NCI-H128 (cell line): ENCODE results near the gene PFN3.

ENCODE experiments used
- DNase-seq: peaks from one replicate; lab custom pipeline; 2025; ENCODE audit not compliant: unreplicated experiment; lab: John Stamatoyannopoulos, UW

The PFN3 gene

GRCh38 chr5:177438468-177438867 lies 38.0 kb upstream of the PFN3 start:
- no peak for DNase-seq

- no peak for DNase-seq
These were observed 37.2 kb upstream of the PFN3 start for GRCh38 chr5:177437623-177438022.

- no peak for DNase-seq
These were observed 35.5 kb upstream of the PFN3 start for GRCh38 chr5:177435847-177436536.

- no peak for DNase-seq
These were observed 34.7 kb upstream of the PFN3 start for GRCh38 chr5:177434942-177435738.

GRCh38 chr5:177434437-177434836 lies 34.0 kb upstream of the PFN3 start:
- no peak for DNase-seq

- DNase-seq = no peak
These were observed 33.3 kb upstream of the PFN3 start for GRCh38 chr5:177433658-177434217.

GRCh38 chr5:177432839-177433657 lies 32.6 kb upstream of the PFN3 start:
- no peak for DNase-seq

- DNase-seq = no peak
These were observed 31.8 kb upstream of the PFN3 start for GRCh38 chr5:177432143-177432838.

- no peak for DNase-seq
These were observed 31.1 kb upstream of the PFN3 start for GRCh38 chr5:177431317-177432142.

- no peak for DNase-seq
These were observed 30.5 kb upstream of the PFN3 start for GRCh38 chr5:177430972-177431316.

- no peak for DNase-seq
These were observed 29.9 kb upstream of the PFN3 start for GRCh38 chr5:177430140-177430951.

- DNase-seq = no peak
These were observed 29.0 kb upstream of the PFN3 start for GRCh38 chr5:177429248-177430040.

GRCh38 chr5:177428574-177429217 lies 28.2 kb upstream of the PFN3 start:
- DNase-seq = no peak

- no peak for DNase-seq
These were observed 27.6 kb upstream of the PFN3 start for GRCh38 chr5:177427919-177428573.

- DNase-seq = no peak
These were observed 26.9 kb upstream of the PFN3 start for GRCh38 chr5:177427211-177427822.

- no peak for DNase-seq
These were observed 26.2 kb upstream of the PFN3 start, which contains the start of gene GRK6 for GRCh38 chr5:177426566-177427210. Gene GRK6 (plus strand): TSS chr5:177426676. CDS start chr5:177426846, 170 bp downstream.
